Fibroblast of the aortic adventitia (primary cell): Measurements from ENCODE around the gene SCFD2. TPM values are rescaled to one million over a fixed set of nuclear protein-coding genes. Genes with fewer than 3 reads are reported as not detected.
A peak's percentile ranks its signal among the peaks of the same experiment; 100 is the strongest.

Experiments
- DNase-seq: peaks from one replicate; pipeline ENCODE4 v3.0.0-alpha.2; 2010; ENCODE audit warnings: low read depth
- H3K4me3 ChIP-seq: 2 replicates; pipeline ENCODE4 v1.5.1; 2011; ENCODE audit warnings: low read depth, mild to moderate bottlenecking, control low read depth, low read length, moderate library complexity
- total RNA-seq: library from RNA; depleted of rRNA; stranded (reverse); fragments of >200 nt; gene quantifications from 2 replicates; pipeline ENCODE4 v1.2.3, GENCODE V29; 2012; ENCODE audit warnings: low replicate concordance
- TF ChIP-seq, protein P1 (sequence below): IDR thresholded peaks from 2 replicates; pipeline ENCODE4 v1.5.1; 2011; ENCODE audit warnings: mild to moderate bottlenecking, low read length, control low read depth, inconsistent platforms; ENCODE audit not compliant: insufficient read depth

The SCFD2 gene
- total RNA-seq, 1 donor, result 69.2 TPM

DNA sequence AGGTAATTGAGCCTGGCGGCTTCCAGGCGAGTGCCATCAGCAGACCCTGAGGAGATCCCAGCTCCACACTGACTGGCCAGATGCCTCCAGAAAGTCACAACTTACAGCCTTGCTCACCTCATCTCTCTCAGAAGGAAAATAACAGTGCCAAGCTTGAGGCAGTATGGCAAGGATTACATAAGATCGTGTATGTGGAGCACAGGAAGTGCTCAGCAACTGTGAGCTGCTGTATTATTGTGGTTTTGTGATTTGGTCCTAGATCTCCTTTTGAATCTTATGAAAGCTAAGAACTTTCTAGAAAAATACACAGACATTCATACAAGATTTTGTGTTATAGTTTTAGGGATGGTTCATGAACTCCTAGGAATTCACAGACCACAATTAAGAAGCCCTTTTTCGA, 489.8 kb downstream of the SCFD2 start:
- TF ChIP-seq, protein P1, sequence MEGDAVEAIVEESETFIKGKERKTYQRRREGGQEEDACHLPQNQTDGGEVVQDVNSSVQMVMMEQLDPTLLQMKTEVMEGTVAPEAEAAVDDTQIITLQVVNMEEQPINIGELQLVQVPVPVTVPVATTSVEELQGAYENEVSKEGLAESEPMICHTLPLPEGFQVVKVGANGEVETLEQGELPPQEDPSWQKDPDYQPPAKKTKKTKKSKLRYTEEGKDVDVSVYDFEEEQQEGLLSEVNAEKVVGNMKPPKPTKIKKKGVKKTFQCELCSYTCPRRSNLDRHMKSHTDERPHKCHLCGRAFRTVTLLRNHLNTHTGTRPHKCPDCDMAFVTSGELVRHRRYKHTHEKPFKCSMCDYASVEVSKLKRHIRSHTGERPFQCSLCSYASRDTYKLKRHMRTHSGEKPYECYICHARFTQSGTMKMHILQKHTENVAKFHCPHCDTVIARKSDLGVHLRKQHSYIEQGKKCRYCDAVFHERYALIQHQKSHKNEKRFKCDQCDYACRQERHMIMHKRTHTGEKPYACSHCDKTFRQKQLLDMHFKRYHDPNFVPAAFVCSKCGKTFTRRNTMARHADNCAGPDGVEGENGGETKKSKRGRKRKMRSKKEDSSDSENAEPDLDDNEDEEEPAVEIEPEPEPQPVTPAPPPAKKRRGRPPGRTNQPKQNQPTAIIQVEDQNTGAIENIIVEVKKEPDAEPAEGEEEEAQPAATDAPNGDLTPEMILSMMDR, result no peak
- no peak overlapping the region for H3K4me3 ChIP-seq
- DNase-seq, result no peak

GRCh38 chr4:52874948-52875347, 490.9 kb downstream of the SCFD2 start:
- TF ChIP-seq, protein P1, result no peak

DNA sequence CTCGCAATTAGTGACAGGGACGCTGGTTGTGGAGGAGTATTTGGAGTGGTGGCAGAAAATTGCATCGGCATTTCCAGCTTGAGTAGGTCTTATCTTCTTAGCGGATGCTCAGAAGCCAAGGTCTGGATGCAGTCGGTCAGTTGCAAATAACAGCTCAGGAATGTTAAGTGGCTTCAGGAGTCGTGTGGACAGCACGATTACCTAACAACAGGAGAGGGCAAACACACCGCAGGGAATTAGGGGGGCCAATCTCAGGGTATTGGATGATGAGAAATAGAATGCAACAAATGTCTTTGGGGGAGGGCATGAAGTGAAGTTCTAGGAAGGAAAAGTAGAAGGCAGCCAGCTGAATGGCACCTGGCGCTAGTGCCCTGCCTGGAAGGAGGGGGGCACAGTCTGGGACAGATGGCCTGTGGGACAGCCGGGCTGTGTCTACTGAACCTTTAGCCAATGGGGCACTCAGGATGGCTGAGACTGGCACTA, 492.0 kb downstream of the SCFD2 start:
- no peak for DNase-seq
- TF ChIP-seq, protein P1, result no peak
- H3K4me3 ChIP-seq, result no peak overlapping the region

More at GRCh38 chr4:52874948-52875347, 490.9 kb downstream of the SCFD2 start:
- DNase-seq, result no peak
- H3K4me3 ChIP-seq, result no peak overlapping the region

DNA sequence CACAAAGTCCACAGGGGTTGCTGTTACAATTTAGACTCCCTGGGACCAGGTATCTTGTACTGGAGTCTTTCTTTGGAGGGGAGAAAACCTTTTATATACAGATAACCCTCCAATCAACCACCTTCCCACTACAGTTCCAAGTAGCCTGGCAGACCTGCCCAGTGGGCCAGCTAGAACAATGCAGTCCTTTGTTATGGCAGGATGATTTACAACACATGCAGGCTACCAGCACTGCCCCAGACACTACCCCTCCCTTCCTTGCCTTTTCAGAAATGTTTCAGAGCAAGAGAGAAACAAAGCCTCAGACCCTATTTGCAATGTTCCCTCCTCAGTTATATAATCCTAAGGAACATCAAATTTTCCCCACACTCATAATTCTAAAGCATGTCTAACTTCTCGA, 492.7 kb downstream of the SCFD2 start:
- H3K4me3 ChIP-seq, result no peak overlapping the region
- TF ChIP-seq, protein P1, result no peak
- no peak for DNase-seq

DNA sequence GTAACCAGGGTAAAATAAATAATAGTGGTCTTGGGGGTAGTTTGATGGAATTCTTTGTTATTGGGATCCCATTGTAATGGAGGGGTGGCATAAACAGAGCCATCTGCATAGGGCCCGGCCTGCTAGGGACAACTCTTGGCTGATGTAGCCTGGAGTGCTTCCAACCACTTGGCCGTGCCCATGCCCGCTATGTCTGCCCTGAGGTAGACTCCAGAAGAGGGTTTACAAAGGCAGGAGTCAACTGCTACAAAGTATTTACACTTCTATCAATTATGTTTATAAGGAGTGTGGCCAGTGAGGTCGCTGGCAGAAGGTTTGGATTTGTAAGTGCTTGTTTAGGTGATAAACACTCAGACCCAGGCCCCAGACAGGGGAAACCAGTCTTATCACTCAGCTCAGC, 495.6 kb downstream of the SCFD2 start:
- no peak for DNase-seq
- no peak overlapping the region for H3K4me3 ChIP-seq
- TF ChIP-seq, protein P1, result no peak

GRCh38 chr4:52869656-52870055, 496.2 kb downstream of the SCFD2 start:
- DNase-seq, result no peak
- TF ChIP-seq, protein P1, result no peak
- H3K4me3 ChIP-seq, result no peak overlapping the region

DNA sequence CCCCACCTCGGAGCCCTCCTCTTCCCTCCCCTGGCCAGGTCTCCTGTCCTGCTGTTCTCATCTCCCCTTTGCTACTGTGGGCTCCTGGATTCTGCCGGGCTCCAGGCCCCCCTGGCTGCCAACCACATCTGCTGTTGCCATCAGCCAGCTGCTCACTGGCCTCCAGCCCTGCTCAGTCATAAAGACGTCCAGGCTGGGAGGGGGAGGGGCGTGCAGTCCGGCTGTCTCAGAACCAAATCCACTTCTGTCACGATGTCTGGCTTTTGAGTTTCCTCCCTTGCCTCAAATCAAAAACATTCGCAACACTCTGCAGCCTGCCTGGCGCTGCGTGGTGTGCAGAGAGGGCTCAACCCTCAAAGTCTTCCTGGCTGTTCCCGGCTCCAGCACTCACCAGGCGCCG, 496.7 kb downstream of the SCFD2 start:
- H3K4me3 ChIP-seq, result no peak overlapping the region
- TF ChIP-seq, protein P1, result no peak
- peak; percentile 56 for DNase-seq
